Neural progenitor cell (in vitro differentiated cells): ENCODE results near the gene TYRP1. TPM values are rescaled to one million over a fixed set of nuclear protein-coding genes. Genes with fewer than 3 reads are reported as not detected.

Source experiments
- DNase-seq: peaks from one replicate; pipeline ENCODE4 v3.0.0-alpha.2; 2016; ENCODE audit warnings: low spot score
- H2AFZ ChIP-seq: fragments of 200-600 bp; sonication (generic); replicated peaks from 2 replicates; pipeline ENCODE4 v1.6.1; 2016; ENCODE audit warnings: antibody characterized with exemption
- H3F3A ChIP-seq: fragments of 200-600 bp; sonication (generic); 2 replicates; pipeline ENCODE4 v1.6.1; 2016; ENCODE audit warnings: antibody characterized with exemption, low read depth
- H3K27ac ChIP-seq: fragments of 200-600 bp; sonication (generic); 2 replicates; pipeline ENCODE4 v1.5.1; 2016; ENCODE audit warnings: mild to moderate bottlenecking
- H3K27me3 ChIP-seq: fragments of 200-600 bp; sonication (generic); 2 replicates; pipeline ENCODE4 v1.6.1; 2016; ENCODE audit warnings: mild to moderate bottlenecking, moderate library complexity
- H3K36me3 ChIP-seq: fragments of 200-600 bp; sonication (generic); 2 replicates; pipeline ENCODE4 v1.5.1; 2016
- H3K4me1 ChIP-seq: fragments of 200-600 bp; sonication (generic); 2 replicates; pipeline ENCODE4 v1.6.1; 2016; ENCODE audit warnings: mixed run types
- H3K4me2 ChIP-seq: fragments of 200-600 bp; sonication (generic); 2 replicates; pipeline ENCODE4 v1.6.1; 2016
- H3K4me3 ChIP-seq: fragments of 200-600 bp; sonication (generic); 2 replicates; pipeline ENCODE4 v1.5.1; 2016
- H3K79me2 ChIP-seq: fragments of 200-600 bp; sonication (generic); 2 replicates; pipeline ENCODE4 v1.6.1; 2016; ENCODE audit warnings: low read depth
- H3K9ac ChIP-seq: fragments of 200-600 bp; sonication (generic); 2 replicates; pipeline ENCODE4 v1.6.1; 2016
- H3K9me3 ChIP-seq: fragments of 200-600 bp; sonication (generic); 2 replicates; pipeline ENCODE4 v1.5.1; 2016; ENCODE audit warnings: low read depth
- H4K20me1 ChIP-seq: fragments of 200-600 bp; sonication (generic); 2 replicates; pipeline ENCODE4 v1.6.1; 2016; ENCODE audit warnings: low read depth
- H3K27ac Mint-ChIP-seq: 3 replicates; pipeline ENCODE4 v1.8.0; 2021; ENCODE audit warnings: mixed read lengths
- H3K27me3 Mint-ChIP-seq: 2 replicates; pipeline ENCODE4 v1.8.0; 2022; ENCODE audit warnings: low read depth, mild to moderate bottlenecking, inconsistent platforms, moderate library complexity, mixed read lengths; ENCODE audit not compliant: insufficient read depth
- H3K36me3 Mint-ChIP-seq: 3 replicates; pipeline ENCODE4 v1.8.0; 2021; ENCODE audit warnings: mixed read lengths
- H3K4me1 Mint-ChIP-seq: 3 replicates; pipeline ENCODE4 v1.8.0; 2021; ENCODE audit warnings: mixed read lengths
- H3K4me3 Mint-ChIP-seq: 3 replicates; pipeline ENCODE4 v1.8.0; 2021; ENCODE audit warnings: mild to moderate bottlenecking, moderate library complexity, mixed read lengths
- H3K9me3 Mint-ChIP-seq: 3 replicates; pipeline ENCODE4 v1.8.0; 2020; ENCODE audit warnings: mixed read lengths
- EZH2 ChIP-seq: fragments of 200-600 bp; sonication (generic); IDR thresholded peaks from 2 replicates; pipeline ENCODE4 v1.6.1; 2017; ENCODE audit warnings: antibody characterized with exemption, mild to moderate bottlenecking, moderate library complexity
- EZH2phosphoT487 ChIP-seq: fragments of 200-600 bp; sonication (generic); IDR thresholded peaks from 2 replicates; pipeline ENCODE4 v1.6.1; 2017; ENCODE audit warnings: antibody characterized with exemption
- total RNA-seq: library from RNA; depleted of rRNA; stranded (reverse); fragments of >200 nt; gene quantifications from 2 replicates; pipeline ENCODE4 v1.2.3, GENCODE V29; 2015; ENCODE audit warnings: low replicate concordance
- TF ChIP-seq, protein P1 (sequence below): fragments of 200-600 bp; sonication (generic); IDR thresholded peaks from 2 replicates; pipeline ENCODE4 v1.5.1; 2017; ENCODE audit warnings: antibody characterized with exemption, mild to moderate bottlenecking

TYRP1 gene
- total RNA-seq, 1 donor from 2014 or later, result 0.75 TPM

DNA sequence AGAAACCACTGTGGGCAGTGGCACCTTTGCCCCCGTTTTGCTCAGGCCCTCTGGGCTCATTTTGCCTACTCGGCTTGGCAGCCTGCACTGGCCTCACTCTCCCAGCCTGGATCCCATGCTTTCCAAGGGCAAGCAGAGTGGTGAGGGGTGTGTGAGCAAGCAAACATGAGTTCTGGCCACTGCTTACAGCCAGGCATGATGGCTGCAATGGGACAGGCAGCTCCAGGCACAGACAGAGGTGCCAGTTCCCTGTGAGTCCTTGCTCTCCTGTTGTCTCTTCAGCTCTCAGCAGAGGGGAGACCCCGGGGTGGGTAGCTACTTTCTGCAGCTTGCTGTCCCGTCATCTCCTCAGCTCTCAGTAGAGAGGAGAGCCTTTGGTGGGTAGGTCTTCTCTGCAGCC, 35.2 kb upstream of the TYRP1 start:
- Mint-ChIP-seq H3K27ac (no peak overlapping the region), H3K36me3 (no peaks in the 10 kb centered on the region), H3K4me1 (no peaks in the 10 kb centered on the region), H3K4me3 (no peak overlapping the region), H3K9me3 (no peaks in the 10 kb centered on the region), H3K27me3 (no peaks in the 10 kb centered on the region)
- H3K4me1 ChIP-seq, result no peaks in the 10 kb centered on the region
- H4K20me1 ChIP-seq, result no peaks in the 10 kb centered on the region
- H3F3A ChIP-seq, result no peaks in the 10 kb centered on the region
- DNase-seq, result no peak
- H3K4me3 ChIP-seq, result no peak overlapping the region
- no peak overlapping the region for H3K27ac ChIP-seq
- H2AFZ ChIP-seq, result no peak overlapping the region
- H3K4me2 ChIP-seq, result no peak overlapping the region
- H3K36me3 ChIP-seq, result no peaks in the 10 kb centered on the region
- no peaks in the 10 kb centered on the region for H3K27me3 ChIP-seq
- no peak overlapping the region for H3K9ac ChIP-seq
- no peak for TF ChIP-seq EZH2
- TF ChIP-seq, protein P1, sequence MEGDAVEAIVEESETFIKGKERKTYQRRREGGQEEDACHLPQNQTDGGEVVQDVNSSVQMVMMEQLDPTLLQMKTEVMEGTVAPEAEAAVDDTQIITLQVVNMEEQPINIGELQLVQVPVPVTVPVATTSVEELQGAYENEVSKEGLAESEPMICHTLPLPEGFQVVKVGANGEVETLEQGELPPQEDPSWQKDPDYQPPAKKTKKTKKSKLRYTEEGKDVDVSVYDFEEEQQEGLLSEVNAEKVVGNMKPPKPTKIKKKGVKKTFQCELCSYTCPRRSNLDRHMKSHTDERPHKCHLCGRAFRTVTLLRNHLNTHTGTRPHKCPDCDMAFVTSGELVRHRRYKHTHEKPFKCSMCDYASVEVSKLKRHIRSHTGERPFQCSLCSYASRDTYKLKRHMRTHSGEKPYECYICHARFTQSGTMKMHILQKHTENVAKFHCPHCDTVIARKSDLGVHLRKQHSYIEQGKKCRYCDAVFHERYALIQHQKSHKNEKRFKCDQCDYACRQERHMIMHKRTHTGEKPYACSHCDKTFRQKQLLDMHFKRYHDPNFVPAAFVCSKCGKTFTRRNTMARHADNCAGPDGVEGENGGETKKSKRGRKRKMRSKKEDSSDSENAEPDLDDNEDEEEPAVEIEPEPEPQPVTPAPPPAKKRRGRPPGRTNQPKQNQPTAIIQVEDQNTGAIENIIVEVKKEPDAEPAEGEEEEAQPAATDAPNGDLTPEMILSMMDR, result no peak
- TF ChIP-seq EZH2phosphoT487, result no peak
- H3K9me3 ChIP-seq, result no peaks in the 10 kb centered on the region
- no peaks in the 10 kb centered on the region for H3K79me2 ChIP-seq

DNA sequence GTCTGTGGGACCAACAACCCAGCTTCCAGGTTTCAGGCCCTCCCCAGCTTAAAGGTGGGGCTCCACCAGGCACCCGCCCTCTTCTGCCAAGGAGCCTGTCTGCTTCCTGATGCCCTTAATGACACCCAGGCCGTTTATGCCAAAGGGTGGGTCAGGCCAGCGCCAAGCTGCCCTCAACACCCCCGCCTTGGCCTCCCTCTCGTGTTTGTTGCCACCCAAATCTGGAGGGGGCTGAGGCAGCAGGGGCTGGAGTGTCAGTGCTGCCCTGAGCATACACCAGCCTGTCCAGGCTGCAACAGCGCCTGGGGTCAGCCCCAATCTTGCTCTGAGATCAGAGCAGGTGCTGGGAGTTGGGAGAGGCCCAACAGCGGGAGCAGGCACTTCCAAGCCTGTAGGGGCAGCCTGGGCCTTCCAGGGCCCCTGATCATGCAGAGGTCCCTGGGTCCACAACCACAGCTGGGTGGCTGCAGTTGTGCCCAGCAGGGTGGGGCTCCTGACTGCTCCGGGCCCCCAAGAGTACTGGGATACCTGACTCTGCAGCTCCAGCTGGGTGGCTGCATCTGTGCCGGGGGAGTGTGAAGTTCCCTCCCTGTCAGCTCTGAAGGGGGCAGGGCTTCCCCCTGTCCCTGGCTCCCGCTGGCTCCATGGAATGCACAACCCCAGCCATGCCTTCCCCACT, 34.5 kb upstream of the TYRP1 start:
- Mint-ChIP-seq H3K27me3 (no peaks in the 10 kb centered on the region), H3K4me1 (no peaks in the 10 kb centered on the region), H3K9me3 (no peaks in the 10 kb centered on the region), H3K4me3 (no peak overlapping the region), H3K36me3 (no peaks in the 10 kb centered on the region), H3K27ac (no peak overlapping the region)
- Histone ChIP-seq H4K20me1 (no peaks in the 10 kb centered on the region), H3F3A (no peaks in the 10 kb centered on the region), H3K36me3 (no peaks in the 10 kb centered on the region), H3K9ac (no peak overlapping the region), H3K4me1 (no peaks in the 10 kb centered on the region), H3K4me3 (no peak overlapping the region), H3K79me2 (no peaks in the 10 kb centered on the region), H3K9me3 (no peaks in the 10 kb centered on the region), H2AFZ (no peak overlapping the region), H3K27me3 (no peaks in the 10 kb centered on the region), H3K4me2 (no peak overlapping the region), H3K27ac (no peak overlapping the region)
- DNase-seq, result no peak
- TF ChIP-seq EZH2 (no peak), EZH2phosphoT487 (no peak)
- TF ChIP-seq, protein P1, result no peak

DNA sequence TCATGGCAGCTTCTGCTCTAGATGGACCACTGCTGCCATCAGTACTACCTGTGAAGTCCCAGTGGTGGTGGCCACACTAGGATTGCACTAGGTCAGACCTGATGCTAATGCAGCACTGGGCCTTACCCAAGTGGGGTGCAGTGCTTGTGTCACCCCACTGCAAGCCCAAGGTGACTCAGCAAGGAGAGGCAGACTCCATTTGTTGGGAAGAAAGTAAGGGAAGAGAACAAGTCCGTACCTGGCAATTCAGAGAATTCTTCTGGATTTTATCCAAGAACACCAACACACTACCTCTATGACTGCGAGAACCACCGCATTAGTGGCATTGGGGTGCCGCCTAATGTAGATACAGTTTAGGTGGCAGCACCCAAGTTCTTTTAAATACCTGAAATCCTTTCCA, 34.0 kb upstream of the TYRP1 start:
- Mint-ChIP-seq H3K36me3 (no peaks in the 10 kb centered on the region), H3K9me3 (no peaks in the 10 kb centered on the region), H3K4me1 (no peaks in the 10 kb centered on the region), H3K27me3 (no peaks in the 10 kb centered on the region), H3K4me3 (no peak overlapping the region), H3K27ac (no peak overlapping the region)
- Histone ChIP-seq H3K4me2 (no peak overlapping the region), H4K20me1 (no peaks in the 10 kb centered on the region), H3K27me3 (no peaks in the 10 kb centered on the region), H3K9me3 (no peaks in the 10 kb centered on the region), H3K27ac (no peak overlapping the region), H3K9ac (no peak overlapping the region), H3K4me3 (no peak overlapping the region), H3F3A (no peaks in the 10 kb centered on the region), H2AFZ (no peak overlapping the region), H3K79me2 (no peaks in the 10 kb centered on the region), H3K4me1 (no peaks in the 10 kb centered on the region), H3K36me3 (no peaks in the 10 kb centered on the region)
- TF ChIP-seq, protein P1, result no peak
- no peak for TF ChIP-seq EZH2phosphoT487
- no peak for TF ChIP-seq EZH2
- no peak for DNase-seq
